Glomerular visceral epithelial cell (primary cell): ENCODE results near the gene RUFY4.

Experiments
- DNase-seq: peaks from one replicate; pipeline ENCODE4 v3.0.0-alpha.2; 2016; ENCODE audit errors: extremely low spot score

The RUFY4 gene

GRCh38 chr2:218068721-218069334 is at the start of gene RUFY4:
Gene RUFY4, plus strand, starts transcription at chr2:218069253. Its CDS starts 1,353 bp downstream, at chr2:218070606.
- DNase-seq = peak; percentile 81

GRCh38 chr2:218019411-218020060 is 49.5 kb upstream of the RUFY4 start:
- no peak for DNase-seq

- DNase-seq = no peak
These were observed 48.8 kb upstream of the RUFY4 start for GRCh38 chr2:218020281-218020680.

GRCh38 chr2:218020966-218021535 is 48.0 kb upstream of the RUFY4 start:
- no peak for DNase-seq

GRCh38 chr2:218021536-218022071 is 47.4 kb upstream of the RUFY4 start:
- no peak for DNase-seq

- no peak for DNase-seq
These were observed 46.8 kb upstream of the RUFY4 start for GRCh38 chr2:218022131-218022850.

- no peak for DNase-seq
These were observed 46.1 kb upstream of the RUFY4 start for GRCh38 chr2:218022851-218023530.

- no peak for DNase-seq
These were observed 45.4 kb upstream of the RUFY4 start for GRCh38 chr2:218023636-218024035.

- no peak for DNase-seq
These were observed 44.7 kb upstream of the RUFY4 start for GRCh38 chr2:218024336-218024735.

- no peak for DNase-seq
These were observed 44.2 kb upstream of the RUFY4 start for GRCh38 chr2:218024871-218025270.

- DNase-seq = no peak
These were observed 42.8 kb upstream of the RUFY4 start for GRCh38 chr2:218026244-218026643.

- no peak for DNase-seq
These were observed 42.2 kb upstream of the RUFY4 start for GRCh38 chr2:218026676-218027425.

GRCh38 chr2:218027426-218028188 is 41.4 kb upstream of the RUFY4 start:
- no peak for DNase-seq

- no peak for DNase-seq
These were observed 40.9 kb upstream of the RUFY4 start for GRCh38 chr2:218028189-218028495.

GRCh38 chr2:218028562-218029348 is 40.3 kb upstream of the RUFY4 start:
- DNase-seq = no peak

- no peak for DNase-seq
These were observed 39.4 kb upstream of the RUFY4 start for GRCh38 chr2:218029366-218030360.

- no peak for DNase-seq
These were observed 38.5 kb upstream of the RUFY4 start for GRCh38 chr2:218030409-218031195.

GRCh38 chr2:218031261-218031660 is 37.8 kb upstream of the RUFY4 start:
- DNase-seq = no peak
